ENCODE measurements around the gene AGRN. TPM values are rescaled to one million over a fixed set of nuclear protein-coding genes. Genes with fewer than 3 reads are reported as not detected.

Gene AGRN
- total RNA-seq, 1 donor from 2014 or later, result 335 TPM

DNA sequence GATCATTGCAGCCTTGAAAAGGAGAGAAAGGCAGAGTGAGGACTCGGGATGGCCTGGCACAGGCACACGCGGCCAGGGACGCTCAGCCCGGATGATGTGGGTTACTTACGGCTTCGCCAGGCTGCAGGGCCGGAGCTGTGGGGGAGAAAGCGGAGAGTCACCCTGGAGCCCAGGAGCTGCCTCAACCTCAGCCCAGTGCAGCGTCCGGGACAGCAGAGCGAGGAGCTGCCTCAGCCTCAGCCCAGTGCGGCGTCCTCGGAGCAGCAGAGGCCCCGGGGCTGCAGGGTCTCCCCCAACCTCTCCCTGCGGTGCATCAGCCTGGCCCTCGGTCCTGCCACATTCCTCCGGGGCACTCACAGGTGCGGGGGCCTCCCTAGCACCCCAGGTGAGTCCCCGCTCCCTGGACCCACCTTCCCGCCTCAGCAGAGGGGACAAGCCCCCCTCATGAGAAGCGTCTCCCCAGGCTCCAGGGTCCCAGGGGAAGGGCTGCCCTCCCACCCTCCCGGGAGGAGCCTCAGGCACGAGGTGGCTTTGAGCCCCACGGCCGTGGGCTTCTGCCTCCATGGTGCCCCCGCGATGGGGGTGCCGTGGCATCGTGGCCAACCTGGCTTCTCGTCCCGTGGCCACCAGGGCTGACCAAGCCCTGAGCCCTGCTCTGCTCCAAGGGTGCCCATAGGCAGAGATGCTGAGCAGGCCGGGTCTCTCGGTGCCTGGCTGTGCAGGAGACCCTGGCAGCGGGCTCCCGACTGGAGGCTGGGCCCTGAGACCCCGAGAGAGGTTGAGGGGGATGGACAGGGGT is 64.7 kb downstream of the AGRN start:
- peaks cover 4% of the 10 kb centered on the region for H3K36me3 Mint-ChIP-seq (ENCODE audit: insufficient read depth)
- DNase-seq (ENCODE audit: low spot score, unreplicated experiment), result no peak
- H3K27ac Mint-ChIP-seq, result no peak overlapping the region
- TF ChIP-seq, protein P1, sequence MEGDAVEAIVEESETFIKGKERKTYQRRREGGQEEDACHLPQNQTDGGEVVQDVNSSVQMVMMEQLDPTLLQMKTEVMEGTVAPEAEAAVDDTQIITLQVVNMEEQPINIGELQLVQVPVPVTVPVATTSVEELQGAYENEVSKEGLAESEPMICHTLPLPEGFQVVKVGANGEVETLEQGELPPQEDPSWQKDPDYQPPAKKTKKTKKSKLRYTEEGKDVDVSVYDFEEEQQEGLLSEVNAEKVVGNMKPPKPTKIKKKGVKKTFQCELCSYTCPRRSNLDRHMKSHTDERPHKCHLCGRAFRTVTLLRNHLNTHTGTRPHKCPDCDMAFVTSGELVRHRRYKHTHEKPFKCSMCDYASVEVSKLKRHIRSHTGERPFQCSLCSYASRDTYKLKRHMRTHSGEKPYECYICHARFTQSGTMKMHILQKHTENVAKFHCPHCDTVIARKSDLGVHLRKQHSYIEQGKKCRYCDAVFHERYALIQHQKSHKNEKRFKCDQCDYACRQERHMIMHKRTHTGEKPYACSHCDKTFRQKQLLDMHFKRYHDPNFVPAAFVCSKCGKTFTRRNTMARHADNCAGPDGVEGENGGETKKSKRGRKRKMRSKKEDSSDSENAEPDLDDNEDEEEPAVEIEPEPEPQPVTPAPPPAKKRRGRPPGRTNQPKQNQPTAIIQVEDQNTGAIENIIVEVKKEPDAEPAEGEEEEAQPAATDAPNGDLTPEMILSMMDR (IDR thresholded peaks at IDR 0.05; ENCODE audit: unreplicated experiment), result no peak
- no peaks in the 10 kb centered on the region for H3K27me3 Mint-ChIP-seq
- H3K9me3 Mint-ChIP-seq (ENCODE audit: low read depth), result no peaks in the 10 kb centered on the region
- no peak overlapping the region for H3K4me3 Mint-ChIP-seq (ENCODE audit: low read depth)
- H3K4me1 Mint-ChIP-seq (ENCODE audit: low read depth), result no peaks in the 10 kb centered on the region

DNA sequence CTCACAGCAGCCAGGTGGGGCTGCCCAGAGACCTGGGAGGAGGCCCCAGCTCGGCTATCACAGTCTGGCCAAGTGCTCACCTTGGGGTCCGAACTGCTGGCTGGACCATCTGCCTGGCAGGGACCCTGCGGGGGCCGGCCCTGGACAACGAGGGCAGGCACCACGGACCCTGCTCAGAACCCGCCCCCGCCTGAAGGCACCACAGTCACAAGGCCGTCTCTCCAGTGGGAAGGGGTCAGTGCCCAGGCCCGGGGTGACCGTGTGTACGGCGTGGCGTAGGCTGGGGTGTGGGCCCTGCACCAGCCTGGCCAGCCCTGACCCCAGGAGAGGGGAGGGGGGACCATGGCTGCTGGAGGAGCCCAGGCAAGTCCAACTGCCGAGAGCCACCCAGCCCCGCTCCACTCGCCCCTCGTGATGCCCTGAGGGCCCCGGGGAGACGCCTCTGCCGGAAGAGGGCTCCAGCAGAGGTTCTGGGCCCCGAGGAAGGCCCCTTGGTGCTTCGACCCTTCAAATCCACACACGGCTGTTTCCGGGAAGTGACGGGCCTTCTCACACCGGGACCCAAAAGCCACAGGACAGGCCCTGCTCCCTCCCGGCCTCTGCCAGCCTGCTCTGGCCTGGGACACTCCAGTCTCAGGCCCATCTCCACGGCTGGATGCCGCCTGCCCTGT is 65.4 kb downstream of the AGRN start:
- TF ChIP-seq, protein P1 (IDR thresholded peaks at IDR 0.05; ENCODE audit: unreplicated experiment), result no peak
- Mint-ChIP-seq H3K9me3 (ENCODE audit: low read depth) (no peaks in the 10 kb centered on the region), H3K4me3 (ENCODE audit: low read depth) (no peak overlapping the region), H3K27me3 (no peaks in the 10 kb centered on the region), H3K36me3 (ENCODE audit: insufficient read depth) (peaks cover 4% of the 10 kb centered on the region), H3K4me1 (ENCODE audit: low read depth) (no peaks in the 10 kb centered on the region), H3K27ac (no peak overlapping the region)
- no peak for DNase-seq (ENCODE audit: low spot score, unreplicated experiment)

DNA sequence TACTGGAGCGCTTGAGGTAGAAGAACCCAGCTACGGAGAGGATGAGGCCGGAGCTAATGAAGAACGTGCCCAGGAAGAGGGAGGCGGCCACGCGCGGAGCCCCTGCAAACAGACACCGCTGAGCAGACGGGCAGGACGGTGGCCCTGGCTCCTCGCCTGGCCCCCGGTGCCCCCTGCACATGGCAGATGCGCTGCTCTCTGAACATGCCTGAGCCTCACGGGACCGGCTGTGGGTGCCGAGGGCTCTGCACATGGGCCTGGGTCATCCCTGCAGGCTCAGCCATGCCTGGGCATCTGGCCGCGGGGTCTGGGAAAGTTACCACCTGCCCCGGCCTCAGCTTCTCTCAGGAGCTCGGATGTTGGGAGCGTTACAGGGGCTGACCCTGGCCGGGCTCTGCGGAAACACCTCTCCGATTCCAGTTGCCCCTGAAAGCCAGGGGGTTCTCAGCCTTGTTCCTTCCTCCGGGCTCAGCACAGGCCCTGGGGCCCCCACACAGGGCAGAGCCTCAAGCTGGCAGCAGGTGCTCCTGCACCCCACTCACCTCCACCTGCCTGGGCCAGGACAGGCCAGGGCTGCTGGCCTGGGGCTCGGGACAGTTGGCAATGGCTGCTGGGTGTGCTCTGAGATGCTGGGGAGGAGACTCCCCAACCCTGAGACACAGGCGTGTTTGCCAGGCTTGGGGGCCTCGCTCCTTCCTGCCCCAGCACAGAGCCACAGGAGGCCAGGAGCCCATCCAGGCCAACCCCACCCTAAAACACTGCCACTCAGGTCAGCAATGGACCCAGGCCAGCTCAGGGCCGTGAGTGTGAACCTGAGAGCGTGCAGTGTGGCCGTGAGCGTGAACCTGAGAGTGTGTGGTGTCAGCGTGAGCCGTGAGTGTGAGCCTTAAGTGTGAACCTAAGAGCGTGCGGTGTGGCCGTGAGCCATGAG is 66.3 kb downstream of the AGRN start:
- TF ChIP-seq, protein P1 (IDR thresholded peaks at IDR 0.05; ENCODE audit: unreplicated experiment), result no peak
- no peaks in the 10 kb centered on the region for H3K4me1 Mint-ChIP-seq (ENCODE audit: low read depth)
- no peak for DNase-seq (ENCODE audit: low spot score, unreplicated experiment)
- peaks cover 4% of the 10 kb centered on the region for H3K36me3 Mint-ChIP-seq (ENCODE audit: insufficient read depth)
- no peak overlapping the region for H3K4me3 Mint-ChIP-seq (ENCODE audit: low read depth)
- no peaks in the 10 kb centered on the region for H3K9me3 Mint-ChIP-seq (ENCODE audit: low read depth)
- H3K27me3 Mint-ChIP-seq, result no peaks in the 10 kb centered on the region
- H3K27ac Mint-ChIP-seq, result no peak overlapping the region

DNA sequence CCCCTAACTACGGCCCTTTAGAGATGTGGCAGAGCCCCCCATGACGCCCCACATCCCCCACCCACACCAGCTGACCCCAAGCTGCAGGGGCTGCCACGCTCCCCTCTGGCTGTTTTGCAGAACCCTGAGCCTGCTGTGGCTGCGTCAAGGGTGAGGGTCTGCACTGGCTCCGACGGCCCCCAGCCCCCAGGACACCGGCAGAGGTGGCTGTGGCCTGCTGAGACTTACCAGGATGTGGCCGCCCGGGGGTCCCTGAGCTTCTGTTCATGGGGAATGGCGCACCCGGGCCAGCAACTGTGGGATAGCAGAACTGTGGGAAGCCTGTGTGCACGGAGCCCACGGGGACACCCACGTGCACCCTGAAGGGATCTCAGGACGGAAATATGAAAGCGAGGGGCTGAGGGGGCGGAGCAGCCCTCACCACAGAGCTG is 67.0 kb downstream of the AGRN start:
- no peaks in the 10 kb centered on the region for H3K4me1 Mint-ChIP-seq (ENCODE audit: low read depth)
- no peak for DNase-seq (ENCODE audit: low spot score, unreplicated experiment)

More for the DNA sequence above, 67.0 kb downstream of the AGRN start:
- Mint-ChIP-seq H3K27me3 (no peaks in the 10 kb centered on the region), H3K4me3 (ENCODE audit: low read depth) (no peak overlapping the region), H3K9me3 (ENCODE audit: low read depth) (no peaks in the 10 kb centered on the region), H3K27ac (no peak overlapping the region), H3K36me3 (ENCODE audit: insufficient read depth) (peaks cover 4% of the 10 kb centered on the region)
- TF ChIP-seq, protein P1 (IDR thresholded peaks at IDR 0.05; ENCODE audit: unreplicated experiment), result no peak
